Nephron (organoid): ENCODE data around the gene ARL4D.
A peak's percentile ranks its signal among the peaks of the same experiment; 100 is the strongest.

Source experiments
- H3K27ac Mint-ChIP-seq, 3 experiments: 2 replicates each; pipeline ENCODE4 v1.8.0; 2020; ENCODE audit warnings: mixed read lengths in 3 of 3, mild to moderate bottlenecking in 2 of 3, moderate library complexity in 1 of 3
- H3K27me3 Mint-ChIP-seq: 2 replicates; pipeline ENCODE4 v1.8.0; 2021; ENCODE audit warnings: low read depth, mild to moderate bottlenecking, moderate library complexity, mixed read lengths
- H3K36me3 Mint-ChIP-seq: 2 replicates; pipeline ENCODE4 v1.8.0; 2020; ENCODE audit warnings: low read depth, mixed read lengths
- H3K4me1 Mint-ChIP-seq: 2 replicates; pipeline ENCODE4 v1.8.0; 2020; ENCODE audit warnings: mixed read lengths
- H3K4me3 Mint-ChIP-seq, 3 experiments: 2 replicates each; pipeline ENCODE4 v1.8.0; 2020; ENCODE audit warnings: mild to moderate bottlenecking in 3 of 3, mixed read lengths in 3 of 3, moderate library complexity in 2 of 3
- H3K9me3 Mint-ChIP-seq: 2 replicates; pipeline ENCODE4 v1.8.0; 2020; ENCODE audit warnings: mixed read lengths
- CTCF ChIP-seq, 3 experiments: fragments of 200-600 bp; sonication (generic); IDR thresholded peaks; one replicate each; pipeline ENCODE4 v1.5.0; 2021; ENCODE audit warnings: antibody characterized with exemption in 3 of 3; ENCODE audit not compliant: unreplicated experiment in 3 of 3

The ARL4D gene

DNA sequence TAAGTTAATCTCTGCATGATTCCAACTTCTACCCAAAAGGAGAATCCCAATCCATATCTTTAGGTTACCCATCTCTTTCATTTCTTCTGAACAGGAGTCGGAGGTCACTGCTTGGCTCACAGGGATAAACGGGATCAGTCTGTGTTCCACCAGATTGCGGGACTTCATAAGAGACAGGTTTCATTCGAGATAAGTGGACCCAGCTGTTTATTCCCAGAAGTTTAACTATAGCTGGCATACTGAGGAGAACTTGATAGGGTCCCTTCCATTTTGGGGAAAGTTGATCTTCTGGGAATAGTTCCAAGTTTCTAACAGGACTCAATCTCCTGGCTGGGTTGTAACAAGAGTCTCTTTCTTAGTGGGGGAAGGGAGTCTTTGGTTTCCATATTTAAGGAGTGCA is 45.4 kb upstream of the ARL4D start:
- Mint-ChIP-seq H3K4me1 (peaks cover 48% of the 10 kb centered on the region), H3K9me3 (peaks cover 33% of the 10 kb centered on the region), H3K27ac (peak overlapping the region; percentile 6 to 62 (median 43)), H3K36me3 (peaks cover 28% of the 10 kb centered on the region), H3K27me3 (no peaks in the 10 kb centered on the region), H3K4me3 (no peak overlapping the region)
- no peak for TF ChIP-seq CTCF (IDR thresholded peaks at IDR 0.05; ENCODE audit: unreplicated experiment in 3 of 3)

GRCh38 chr17:43354371-43354770 is 44.4 kb upstream of the ARL4D start:
- Mint-ChIP-seq H3K27me3 (no peaks in the 10 kb centered on the region), H3K27ac (no peak overlapping the region), H3K36me3 (peaks cover 29% of the 10 kb centered on the region)

DNA sequence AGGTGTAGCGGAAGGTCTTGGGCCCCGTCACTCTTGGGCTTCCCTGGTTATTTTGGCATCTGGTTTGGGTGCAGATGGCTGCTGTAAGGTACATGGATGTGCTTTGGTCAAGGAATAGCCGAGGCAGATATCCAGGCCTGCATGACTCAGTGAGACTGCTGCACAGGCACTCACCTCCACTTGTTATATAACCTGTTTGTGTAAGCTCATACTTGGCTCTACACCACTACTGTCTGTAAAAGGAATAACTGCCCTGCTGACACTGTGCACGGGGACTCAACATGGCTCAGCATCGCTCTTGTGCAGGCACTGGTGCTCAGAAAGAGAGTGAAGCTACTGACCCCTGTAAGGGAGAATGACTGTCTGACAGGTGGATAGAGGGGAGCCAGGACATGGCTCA is 42.3 kb upstream of the ARL4D start:
- H3K9me3 Mint-ChIP-seq: peaks cover 14% of the 10 kb centered on the region

More at GRCh38 chr17:43354371-43354770, 44.4 kb upstream of the ARL4D start:
- TF ChIP-seq CTCF (IDR thresholded peaks at IDR 0.05; ENCODE audit: unreplicated experiment in 3 of 3): no peak
- peaks cover 24% of the 10 kb centered on the region for H3K9me3 Mint-ChIP-seq
- peaks cover 52% of the 10 kb centered on the region for H3K4me1 Mint-ChIP-seq
- no peak overlapping the region for H3K4me3 Mint-ChIP-seq

DNA sequence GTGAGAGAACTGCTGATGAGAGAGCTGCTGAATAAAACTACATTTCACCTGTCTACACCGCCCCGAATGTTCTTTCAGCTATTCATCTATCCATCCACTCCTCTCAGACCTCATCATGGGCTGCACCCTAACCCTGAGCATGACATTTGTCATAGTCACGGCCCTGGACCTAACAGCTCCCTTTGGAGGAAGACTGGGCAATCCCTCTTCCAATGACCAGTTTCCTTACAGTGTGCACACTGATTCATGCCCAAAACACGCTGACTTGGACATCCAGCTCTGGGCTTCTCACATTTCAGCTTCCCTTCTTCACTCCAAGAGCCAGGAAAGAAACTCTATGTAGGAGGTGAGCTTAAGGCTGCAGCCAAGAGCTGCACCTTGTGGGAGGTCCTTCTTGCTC is 41.8 kb upstream of the ARL4D start:
- H3K4me3 Mint-ChIP-seq: peak overlapping the region in 1 of 3 experiments; percentile 30
- peaks cover 58% of the 10 kb centered on the region for H3K4me1 Mint-ChIP-seq
- H3K36me3 Mint-ChIP-seq: peaks cover 17% of the 10 kb centered on the region
- peak overlapping the region; percentile 30 to 84 (median 51) for H3K27ac Mint-ChIP-seq
- H3K27me3 Mint-ChIP-seq: no peaks in the 10 kb centered on the region
- TF ChIP-seq CTCF (IDR thresholded peaks at IDR 0.05; ENCODE audit: unreplicated experiment in 3 of 3): no peak
- H3K9me3 Mint-ChIP-seq: peaks cover 11% of the 10 kb centered on the region

More for the DNA sequence above, 42.3 kb upstream of the ARL4D start:
- no peak for TF ChIP-seq CTCF (IDR thresholded peaks at IDR 0.05; ENCODE audit: unreplicated experiment in 3 of 3)
- Mint-ChIP-seq H3K4me3 (no peak overlapping the region), H3K27ac (peak overlapping the region in 2 of 3 experiments; percentile 51 to 84), H3K4me1 (peaks cover 58% of the 10 kb centered on the region), H3K27me3 (no peaks in the 10 kb centered on the region), H3K36me3 (peaks cover 23% of the 10 kb centered on the region)

- peak overlapping the region; percentile 59 to 100 (median 100) for H3K27ac Mint-ChIP-seq
- H3K27me3 Mint-ChIP-seq: no peaks in the 10 kb centered on the region
- H3K9me3 Mint-ChIP-seq: peaks cover 2% of the 10 kb centered on the region
- H3K4me1 Mint-ChIP-seq: peaks cover 37% of the 10 kb centered on the region
- H3K36me3 Mint-ChIP-seq: peaks cover 21% of the 10 kb centered on the region
- H3K4me3 Mint-ChIP-seq: peak overlapping the region; percentile 77 to 81 (median 81)
- TF ChIP-seq CTCF (IDR thresholded peaks at IDR 0.05; ENCODE audit: unreplicated experiment in 3 of 3): no peak
These were observed 39.2 kb upstream of the ARL4D start for GRCh38 chr17:43359469-43360110.

DNA sequence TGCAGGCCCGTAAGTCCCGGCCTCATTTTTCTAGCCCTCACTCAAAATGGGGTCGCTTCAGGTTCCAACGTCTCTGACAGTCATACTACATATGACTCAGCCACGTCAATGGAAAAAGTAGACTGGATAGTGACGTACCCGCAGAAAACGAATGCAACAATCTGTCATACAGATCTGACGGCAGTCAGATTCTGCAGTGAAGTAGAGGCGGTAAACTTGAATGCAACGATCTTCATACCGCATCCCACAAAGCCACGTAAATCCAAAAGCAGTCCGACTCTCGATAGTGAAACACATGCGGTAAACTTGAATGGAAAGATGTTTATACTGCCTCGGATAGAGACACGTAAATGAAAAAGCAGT is 38.4 kb upstream of the ARL4D start:
- peaks cover 36% of the 10 kb centered on the region for H3K4me1 Mint-ChIP-seq
- peak overlapping the region; percentile 100 for H3K27ac Mint-ChIP-seq
- peaks cover 2% of the 10 kb centered on the region for H3K9me3 Mint-ChIP-seq
- H3K36me3 Mint-ChIP-seq: peaks cover 21% of the 10 kb centered on the region
- peak overlapping the region; percentile 77 to 81 (median 81) for H3K4me3 Mint-ChIP-seq
- TF ChIP-seq CTCF (IDR thresholded peaks at IDR 0.05; ENCODE audit: unreplicated experiment in 3 of 3): no peak
- no peaks in the 10 kb centered on the region for H3K27me3 Mint-ChIP-seq
